GM21717 (cell line): ENCODE results near the gene CYP1A2.
"Not testable (repeated sequence)": the region's sequence is repeated elsewhere in the genome, so short reads cannot be mapped to it uniquely, and the experiment has no call there.

Experiments used
- ATAC-seq: cut with Tn5 transposase; IDR thresholded peaks from one replicate; pipeline ENCODE4 v1.9.1; 2021; ENCODE audit warnings: mild to moderate bottlenecking, moderate library complexity; ENCODE audit not compliant: unreplicated experiment

The CYP1A2 gene

GRCh38 chr15:74748322-74748946 is at the start of gene CYP1A2:
CYP1A2 (plus strand) TSS chr15:74748845; CDS start chr15:74749739, 894 bp downstream.
- no peak for ATAC-seq

GRCh38 chr15:74709011-74709410 is 39.6 kb upstream of the CYP1A2 start:
- no peak for ATAC-seq

GRCh38 chr15:74709892-74710291 is 38.8 kb upstream of the CYP1A2 start:
- no peak for ATAC-seq

GRCh38 chr15:74710319-74711094 is 38.1 kb upstream of the CYP1A2 start:
- no peak for ATAC-seq

- no peak for ATAC-seq
Observed at GRCh38 chr15:74712311-74712710, 36.3 kb upstream of the CYP1A2 start.

GRCh38 chr15:74716651-74717050 is 32.0 kb upstream of the CYP1A2 start:
- ATAC-seq, result no peak

GRCh38 chr15:74722591-74722990 is 26.1 kb upstream of the CYP1A2 start:
- ATAC-seq, result no peak

GRCh38 chr15:74723187-74723586 is 25.5 kb upstream of the CYP1A2 start:
- ATAC-seq, result no peak

GRCh38 chr15:74723754-74724334 is 24.8 kb upstream of the CYP1A2 start:
- no peak for ATAC-seq

- ATAC-seq, result no peak
Observed at GRCh38 chr15:74724570-74725224, 23.9 kb upstream of the CYP1A2 start.

GRCh38 chr15:74725225-74725774 is 23.3 kb upstream of the CYP1A2 start, which contains the start of gene CYP1A1:
CYP1A1 (minus strand) TSS chr15:74725528; CDS start chr15:74723097, 2,431 bp downstream.
- no peak for ATAC-seq

GRCh38 chr15:74725845-74726773 is 22.5 kb upstream of the CYP1A2 start:
- ATAC-seq, result no peak

GRCh38 chr15:74726774-74727164 is 21.9 kb upstream of the CYP1A2 start:
- ATAC-seq, result no peak

GRCh38 chr15:74727727-74728126 is 20.9 kb upstream of the CYP1A2 start:
- ATAC-seq, result no peak

- not testable (repeated sequence) for ATAC-seq
Observed at GRCh38 chr15:74728699-74729098, 19.9 kb upstream of the CYP1A2 start.

GRCh38 chr15:74729372-74729771 is 19.3 kb upstream of the CYP1A2 start:
- not testable (repeated sequence) for ATAC-seq

- no peak for ATAC-seq
Observed at GRCh38 chr15:74730619-74731316, 17.9 kb upstream of the CYP1A2 start.

- ATAC-seq, result no peak
Observed at GRCh38 chr15:74732846-74733245, 15.8 kb upstream of the CYP1A2 start.

GRCh38 chr15:74733269-74733668 is 15.4 kb upstream of the CYP1A2 start:
- no peak for ATAC-seq
